Central memory CD8-positive, alpha-beta T cell (primary cell): ENCODE results near the gene ZNF827.

ENCODE experiments used
- ATAC-seq: fragments of 150-1000 bp; cut with Tn5 transposase; replicated peaks from 2 replicates; pipeline ENCODE4 v1.10.0; 2022; ENCODE audit warnings: mild to moderate bottlenecking, moderate FRiP score, moderate number of reproducible peaks; ENCODE audit not compliant: poor library complexity, severe bottlenecking; ENCODE audit errors: extremely low read depth
- DNase-seq, 2 donors: peaks; one replicate each; pipeline ENCODE4 v3.0.0; 2021; ENCODE audit warnings: low spot score in 2 of 2
- H3K27ac Mint-ChIP-seq: one replicate; pipeline ENCODE4 v1.8.0; 2022; ENCODE audit warnings: low read depth, mild to moderate bottlenecking, moderate library complexity, mixed read lengths
- H3K27me3 Mint-ChIP-seq: one replicate; pipeline ENCODE4 v1.8.0; 2022; ENCODE audit warnings: mixed read lengths
- H3K36me3 Mint-ChIP-seq: one replicate; pipeline ENCODE4 v1.8.0; 2022; ENCODE audit warnings: mild to moderate bottlenecking, moderate library complexity, mixed read lengths; ENCODE audit not compliant: insufficient read depth
- H3K4me1 Mint-ChIP-seq: one replicate; pipeline ENCODE4 v1.8.0; 2022; ENCODE audit warnings: mixed read lengths
- H3K4me3 Mint-ChIP-seq: one replicate; pipeline ENCODE4 v1.8.0; 2022; ENCODE audit warnings: mild to moderate bottlenecking, moderate library complexity, mixed read lengths
- H3K9me3 Mint-ChIP-seq: one replicate; pipeline ENCODE4 v1.8.0; 2022; ENCODE audit warnings: mixed read lengths

Gene ZNF827

DNA sequence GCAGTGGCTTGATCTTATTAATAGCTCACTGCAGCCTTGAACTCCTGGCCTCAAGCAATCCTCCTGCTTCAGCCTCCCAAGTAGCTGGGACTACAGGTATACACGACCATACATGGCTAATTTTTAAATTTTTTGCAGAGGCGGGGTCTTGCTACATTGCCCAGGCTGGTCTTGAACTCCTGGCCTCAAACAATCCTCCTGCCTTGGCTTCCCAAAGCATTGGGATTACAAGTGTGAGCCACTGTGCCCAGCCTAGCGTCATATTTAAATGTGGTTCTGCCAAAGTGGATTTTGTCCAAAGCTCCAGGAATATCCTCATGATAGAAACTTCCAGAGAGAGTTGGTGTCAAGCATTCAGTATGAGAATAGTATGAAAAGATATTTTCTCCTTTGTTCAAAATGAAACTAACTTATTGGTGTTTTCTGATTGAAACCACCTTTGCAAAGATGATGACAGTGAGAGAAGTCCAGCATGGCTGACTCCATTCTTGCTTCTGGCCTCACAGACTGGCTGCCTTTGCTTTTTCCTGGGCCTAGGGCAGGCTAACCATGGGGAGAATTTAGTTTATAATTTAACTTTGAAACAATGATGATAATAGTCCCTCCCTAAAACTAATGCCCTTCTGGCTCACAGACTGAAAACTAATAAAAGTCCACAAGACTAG is 129.6 kb downstream of the ZNF827 start:
- Mint-ChIP-seq H3K36me3 (peaks cover 3% of the 10 kb centered on the region), H3K4me3 (no peak overlapping the region), H3K27me3 (no peaks in the 10 kb centered on the region), H3K4me1 (peaks cover 13% of the 10 kb centered on the region), H3K9me3 (no peaks in the 10 kb centered on the region), H3K27ac (no peak overlapping the region)
- DNase-seq (no peak), ATAC-seq (no peak)

DNA sequence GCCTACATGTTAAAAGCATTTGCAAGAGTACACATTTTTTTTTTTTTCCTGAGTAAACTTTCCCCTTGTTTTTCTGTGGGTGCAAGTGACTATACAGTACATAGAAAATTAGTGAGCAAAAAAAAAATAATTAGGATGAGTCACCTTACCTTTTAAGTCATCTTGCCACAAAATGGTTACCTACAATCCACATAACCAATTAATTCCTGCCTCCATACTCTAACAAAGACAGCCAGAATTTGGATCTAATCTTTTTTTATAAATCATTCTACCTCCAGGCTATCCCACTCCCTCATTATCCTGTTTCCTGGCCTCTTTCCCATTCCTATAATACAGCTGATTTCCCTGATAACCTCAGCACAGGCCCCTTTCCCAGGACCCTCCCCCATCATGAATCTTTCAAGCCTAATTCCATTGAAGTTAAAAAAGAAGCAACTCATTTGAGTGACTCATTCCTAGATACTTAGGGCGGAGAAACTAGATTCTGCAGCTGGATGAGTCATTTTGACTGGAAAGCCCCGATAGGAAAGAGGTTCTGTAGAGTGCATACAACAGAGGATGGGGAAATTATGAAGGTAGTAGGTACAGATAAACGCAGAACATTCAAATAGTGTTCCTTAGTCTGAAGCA is 130.5 kb downstream of the ZNF827 start:
- peak overlapping the region; percentile 15 for H3K27ac Mint-ChIP-seq
- peaks cover 3% of the 10 kb centered on the region for H3K36me3 Mint-ChIP-seq
- H3K4me3 Mint-ChIP-seq: no peak overlapping the region
- peak; percentile 52 for ATAC-seq
- no peaks in the 10 kb centered on the region for H3K9me3 Mint-ChIP-seq
- DNase-seq: no peak
- peaks cover 13% of the 10 kb centered on the region for H3K4me1 Mint-ChIP-seq
- no peaks in the 10 kb centered on the region for H3K27me3 Mint-ChIP-seq

DNA sequence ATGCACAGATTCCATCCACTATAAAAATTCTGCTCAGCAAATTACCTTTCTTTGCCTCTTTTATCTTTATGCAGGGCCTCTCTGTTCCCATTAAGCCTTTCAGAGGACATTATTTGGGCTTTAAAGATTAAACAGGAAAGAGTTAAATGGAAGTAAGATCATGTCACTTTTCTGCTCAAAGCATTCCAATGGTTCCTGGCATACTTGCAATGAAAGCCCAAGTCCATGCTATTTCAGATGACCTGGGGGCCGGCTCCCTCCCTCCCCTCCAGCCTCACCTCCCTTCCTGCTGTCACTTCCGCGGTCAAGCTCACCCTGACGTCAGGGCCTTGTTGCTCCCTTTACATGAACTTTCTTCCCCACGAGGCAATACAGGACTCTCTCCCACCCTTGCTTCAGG is 133.1 kb downstream of the ZNF827 start:
- Mint-ChIP-seq H3K27me3 (no peaks in the 10 kb centered on the region), H3K36me3 (no peaks in the 10 kb centered on the region), H3K27ac (no peak overlapping the region), H3K4me3 (no peak overlapping the region), H3K4me1 (peaks cover 13% of the 10 kb centered on the region), H3K9me3 (no peaks in the 10 kb centered on the region)
- DNase-seq (no peak), ATAC-seq (no peak)

DNA sequence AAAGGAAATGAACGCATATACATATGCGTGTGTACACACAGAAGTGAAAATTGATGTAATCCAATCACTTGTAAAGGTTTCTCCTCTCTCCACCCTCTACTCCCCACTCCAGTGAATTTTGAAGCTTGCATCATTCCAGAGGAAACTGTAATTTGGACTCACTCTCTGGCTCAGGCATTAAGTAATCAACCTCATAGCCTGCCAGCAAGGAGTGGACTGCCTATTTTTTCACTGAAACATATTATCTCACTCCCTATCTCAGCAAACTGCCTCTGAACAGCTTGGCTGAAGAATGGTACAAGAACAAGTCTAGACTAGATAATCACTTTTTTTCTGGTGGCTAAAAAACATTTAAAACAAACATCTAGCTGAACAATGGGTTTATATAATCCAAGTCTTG is 134.5 kb downstream of the ZNF827 start:
- no peak overlapping the region for H3K4me3 Mint-ChIP-seq
- DNase-seq: no peak
- H3K36me3 Mint-ChIP-seq: peaks cover under 1% of the 10 kb centered on the region
- H3K9me3 Mint-ChIP-seq: no peaks in the 10 kb centered on the region
- no peak for ATAC-seq
- H3K27ac Mint-ChIP-seq: no peak overlapping the region
- peaks cover 7% of the 10 kb centered on the region for H3K4me1 Mint-ChIP-seq
- H3K27me3 Mint-ChIP-seq: no peaks in the 10 kb centered on the region

DNA sequence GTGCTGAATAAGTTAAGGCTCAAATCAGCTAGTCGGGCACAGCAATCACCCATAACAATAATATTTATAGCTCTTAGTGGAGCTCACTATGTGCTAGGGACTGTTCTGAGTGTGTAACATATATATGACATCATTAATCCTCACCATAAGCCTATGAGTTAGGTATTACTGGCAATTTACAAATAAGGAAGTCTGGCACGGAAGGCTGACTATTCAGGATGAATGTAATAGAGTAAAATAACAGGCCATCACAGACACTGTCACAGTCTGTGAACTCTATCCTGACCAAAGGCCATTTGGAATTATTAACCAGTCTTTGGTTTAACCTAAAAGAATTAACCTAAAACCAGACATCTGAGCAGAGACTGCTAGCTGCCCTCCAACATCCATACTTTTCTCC is 139.4 kb downstream of the ZNF827 start:
- Mint-ChIP-seq H3K27me3 (no peaks in the 10 kb centered on the region), H3K36me3 (peaks cover 7% of the 10 kb centered on the region), H3K4me3 (no peak overlapping the region), H3K27ac (no peak overlapping the region), H3K9me3 (no peaks in the 10 kb centered on the region), H3K4me1 (no peaks in the 10 kb centered on the region)
- ATAC-seq: no peak
- no peak for DNase-seq

DNA sequence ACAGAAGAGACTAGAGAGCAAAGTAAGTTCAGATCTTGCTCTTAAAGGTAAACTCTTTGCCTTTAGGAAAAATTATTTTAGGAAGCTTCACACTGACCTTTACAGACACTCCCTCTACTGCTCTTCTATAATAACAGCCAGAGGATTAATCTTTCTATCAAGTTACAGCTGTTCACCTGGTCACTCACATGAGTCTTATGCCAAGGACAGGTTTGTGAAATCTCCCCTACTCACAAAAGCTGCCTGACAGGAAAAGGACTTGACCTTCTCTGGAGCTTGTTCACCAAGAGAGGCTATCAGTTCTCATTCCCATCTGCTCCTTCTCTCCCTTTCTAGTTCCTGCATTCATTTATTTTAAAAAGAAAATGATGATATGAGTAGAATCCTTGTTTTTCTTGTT is 141.3 kb downstream of the ZNF827 start:
- no peak overlapping the region for H3K4me3 Mint-ChIP-seq
- no peaks in the 10 kb centered on the region for H3K27me3 Mint-ChIP-seq
- no peak overlapping the region for H3K27ac Mint-ChIP-seq
- DNase-seq (no peak), ATAC-seq (no peak)
- H3K36me3 Mint-ChIP-seq: peaks cover 11% of the 10 kb centered on the region
- H3K4me1 Mint-ChIP-seq: no peaks in the 10 kb centered on the region
- no peaks in the 10 kb centered on the region for H3K9me3 Mint-ChIP-seq

DNA sequence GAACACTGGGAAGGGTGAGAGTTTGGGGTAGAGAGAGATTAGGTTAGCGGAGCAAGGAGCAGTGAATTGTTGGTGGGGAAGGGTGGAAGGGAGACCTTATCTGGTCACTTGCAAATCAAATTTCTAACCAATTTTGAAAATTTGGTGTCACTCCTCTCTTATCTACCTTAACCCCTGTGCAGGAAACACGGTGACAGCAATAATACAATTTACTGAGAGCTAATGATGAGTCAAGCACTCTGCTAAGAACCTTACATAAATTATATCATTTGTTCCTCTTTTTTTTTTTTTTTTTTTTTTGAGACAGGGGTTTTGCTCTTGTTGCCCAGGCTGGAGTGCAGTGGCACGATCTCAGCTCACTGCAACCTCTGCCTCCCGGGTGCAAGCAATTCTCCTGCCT is 142.3 kb downstream of the ZNF827 start:
- ATAC-seq (no peak), DNase-seq (no peak)
- H3K27ac Mint-ChIP-seq: no peak overlapping the region
- H3K27me3 Mint-ChIP-seq: no peaks in the 10 kb centered on the region
- H3K4me1 Mint-ChIP-seq: no peaks in the 10 kb centered on the region
- peaks cover 11% of the 10 kb centered on the region for H3K36me3 Mint-ChIP-seq
- H3K9me3 Mint-ChIP-seq: no peaks in the 10 kb centered on the region
- no peak overlapping the region for H3K4me3 Mint-ChIP-seq

DNA sequence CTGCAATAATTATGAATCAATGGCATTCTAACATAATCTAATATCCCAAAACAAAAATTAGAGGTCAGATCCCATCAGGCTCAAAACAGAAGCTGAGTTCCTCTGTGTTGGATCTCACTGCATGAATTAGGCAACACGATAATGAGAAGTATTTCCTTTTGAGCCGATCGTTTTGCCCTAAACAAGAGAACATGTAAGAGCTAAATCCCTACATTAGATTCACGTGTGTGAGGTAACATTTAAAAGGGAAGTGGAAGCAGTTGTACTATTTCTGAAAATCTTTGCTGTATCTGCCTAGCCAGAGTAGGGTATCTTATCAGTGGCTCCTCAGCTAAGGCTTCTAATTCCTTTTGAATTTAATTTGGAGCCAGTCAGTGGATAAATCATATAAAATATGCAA is 143.1 kb downstream of the ZNF827 start:
- Mint-ChIP-seq H3K4me3 (no peak overlapping the region), H3K36me3 (peaks cover 11% of the 10 kb centered on the region)
- no peak for ATAC-seq

DNA sequence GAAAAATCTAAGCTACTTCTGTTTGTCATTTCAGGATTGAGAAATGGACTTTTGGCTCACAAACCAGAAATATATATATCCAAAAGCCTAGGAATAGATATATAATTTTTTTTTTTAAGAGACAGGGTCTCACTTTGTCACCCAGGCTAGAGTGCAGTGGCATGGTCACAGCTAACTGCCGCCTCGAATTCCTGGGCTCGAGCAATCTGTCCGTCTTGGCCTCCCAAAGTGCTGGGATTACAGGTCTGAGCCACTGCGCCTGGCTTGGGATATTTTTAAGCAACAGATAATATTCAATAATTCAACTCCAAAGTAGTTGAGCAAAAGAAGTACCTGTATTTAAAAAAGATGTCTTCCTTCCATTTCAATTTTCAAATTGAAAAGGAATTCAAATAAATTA is 146.2 kb downstream of the ZNF827 start:
- no peak for ATAC-seq
- no peaks in the 10 kb centered on the region for H3K9me3 Mint-ChIP-seq
- H3K36me3 Mint-ChIP-seq: peaks cover 4% of the 10 kb centered on the region

More for the DNA sequence above, 143.1 kb downstream of the ZNF827 start:
- Mint-ChIP-seq H3K27ac (no peak overlapping the region), H3K4me1 (peaks cover 7% of the 10 kb centered on the region), H3K9me3 (no peaks in the 10 kb centered on the region), H3K27me3 (no peaks in the 10 kb centered on the region)
- no peak for DNase-seq

DNA sequence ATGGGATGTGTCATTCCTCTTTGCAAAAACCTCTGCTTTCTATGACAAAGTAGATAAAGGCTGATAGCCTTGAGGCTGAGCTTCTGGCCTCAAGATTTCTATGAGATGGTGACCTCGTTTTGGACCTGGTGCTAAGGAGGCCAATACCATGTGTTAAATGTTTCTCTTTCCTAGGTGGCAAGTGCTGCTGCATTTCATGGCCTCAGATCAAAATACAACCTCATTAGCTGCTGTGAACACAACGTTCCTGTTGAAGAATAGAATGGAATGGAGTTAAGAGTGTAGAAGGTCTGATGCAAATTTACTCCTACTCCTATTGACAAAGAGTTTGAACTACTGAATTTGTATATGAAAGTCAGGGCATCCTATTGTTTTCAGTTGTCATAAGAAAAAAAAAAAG is 146.6 kb downstream of the ZNF827 start:
- no peaks in the 10 kb centered on the region for H3K27me3 Mint-ChIP-seq
- H3K4me3 Mint-ChIP-seq: no peak overlapping the region
- H3K36me3 Mint-ChIP-seq: peaks cover 4% of the 10 kb centered on the region
- no peaks in the 10 kb centered on the region for H3K9me3 Mint-ChIP-seq
- H3K4me1 Mint-ChIP-seq: peaks cover 7% of the 10 kb centered on the region
- no peak for DNase-seq
- no peak overlapping the region for H3K27ac Mint-ChIP-seq
- ATAC-seq: no peak

More for the DNA sequence above, 146.2 kb downstream of the ZNF827 start:
- Mint-ChIP-seq H3K4me3 (no peak overlapping the region), H3K4me1 (peaks cover 7% of the 10 kb centered on the region), H3K27me3 (no peaks in the 10 kb centered on the region), H3K27ac (no peak overlapping the region)
- DNase-seq: no peak

DNA sequence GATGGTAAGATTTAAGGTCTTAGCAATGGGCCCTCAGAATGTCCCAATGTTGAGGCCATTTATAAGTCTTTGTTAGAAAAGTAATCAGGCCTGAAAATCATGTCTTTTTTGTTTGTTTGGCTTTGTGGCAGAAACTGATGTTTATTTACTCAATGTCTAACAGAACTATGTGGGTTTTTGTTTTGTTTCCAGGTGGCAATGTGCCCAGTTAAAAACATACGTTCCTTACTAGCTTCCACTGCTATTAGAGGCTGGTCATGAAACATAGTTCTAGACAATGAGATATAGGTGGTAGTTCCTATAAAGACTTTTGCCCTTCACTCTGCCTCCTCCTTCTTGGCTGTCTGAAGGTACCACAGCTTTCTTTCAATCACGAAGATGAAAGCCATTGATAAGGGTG is 149.9 kb downstream of the ZNF827 start:
- DNase-seq (no peak), ATAC-seq (no peak)
- Mint-ChIP-seq H3K27ac (no peak overlapping the region), H3K27me3 (no peaks in the 10 kb centered on the region), H3K36me3 (no peaks in the 10 kb centered on the region), H3K4me1 (peaks cover 7% of the 10 kb centered on the region), H3K9me3 (no peaks in the 10 kb centered on the region), H3K4me3 (no peak overlapping the region)

DNA sequence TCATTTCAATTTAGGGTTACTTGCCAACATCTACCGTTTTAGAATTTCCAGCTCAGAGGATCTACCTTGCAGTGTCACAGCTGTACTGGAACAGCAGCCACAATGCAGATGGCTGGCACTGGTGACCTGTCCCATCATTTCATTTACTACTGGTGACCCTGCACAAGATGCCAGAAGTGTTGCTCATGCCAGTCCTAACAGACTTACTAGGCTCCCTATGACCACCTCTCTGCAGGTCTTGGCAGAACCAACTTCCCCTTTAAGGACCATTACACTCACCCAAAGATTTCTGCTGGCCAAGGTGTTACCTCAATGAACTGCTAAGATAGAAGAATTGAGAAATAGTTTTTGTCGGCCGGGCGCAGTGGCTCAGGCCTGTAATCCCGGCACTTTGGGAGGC is 151.8 kb downstream of the ZNF827 start:
- Mint-ChIP-seq H3K27ac (no peak overlapping the region), H3K4me1 (peaks cover 8% of the 10 kb centered on the region), H3K27me3 (no peaks in the 10 kb centered on the region), H3K4me3 (no peak overlapping the region), H3K9me3 (no peaks in the 10 kb centered on the region), H3K36me3 (no peaks in the 10 kb centered on the region)
- ATAC-seq (no peak), DNase-seq (no peak)

DNA sequence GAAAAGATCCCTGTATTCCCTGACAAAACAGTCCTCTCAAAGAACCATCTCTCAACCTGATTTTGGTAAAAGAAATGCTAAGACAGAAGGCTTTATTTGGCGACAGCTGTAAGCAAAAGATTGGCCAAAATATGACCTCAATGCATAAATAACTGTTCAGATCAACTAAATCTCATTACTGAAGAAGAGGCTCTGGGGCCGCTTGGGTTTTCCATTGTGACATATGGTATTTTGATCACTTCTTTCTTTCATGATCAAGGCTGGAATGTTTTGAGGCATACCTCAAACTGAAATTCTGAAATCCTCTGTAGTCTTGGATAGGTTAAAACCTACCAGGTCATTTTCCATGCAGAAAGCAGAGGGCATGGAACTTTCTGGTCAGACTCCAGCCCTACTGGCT is 152.4 kb downstream of the ZNF827 start:
- Mint-ChIP-seq H3K4me1 (peaks cover 14% of the 10 kb centered on the region), H3K27ac (no peak overlapping the region), H3K27me3 (no peaks in the 10 kb centered on the region), H3K4me3 (no peak overlapping the region), H3K9me3 (no peaks in the 10 kb centered on the region), H3K36me3 (no peaks in the 10 kb centered on the region)
- ATAC-seq: no peak
- DNase-seq: no peak
